ENCODE results near the gene RETN. TPM values are rescaled to one million over a fixed set of nuclear protein-coding genes. Genes with fewer than 3 reads are reported as not detected.
A peak's percentile ranks its signal among the peaks of the same experiment; 100 is the strongest.

Gene RETN
- total RNA-seq, 6 experiments from 2014 or later = not detected

DNA sequence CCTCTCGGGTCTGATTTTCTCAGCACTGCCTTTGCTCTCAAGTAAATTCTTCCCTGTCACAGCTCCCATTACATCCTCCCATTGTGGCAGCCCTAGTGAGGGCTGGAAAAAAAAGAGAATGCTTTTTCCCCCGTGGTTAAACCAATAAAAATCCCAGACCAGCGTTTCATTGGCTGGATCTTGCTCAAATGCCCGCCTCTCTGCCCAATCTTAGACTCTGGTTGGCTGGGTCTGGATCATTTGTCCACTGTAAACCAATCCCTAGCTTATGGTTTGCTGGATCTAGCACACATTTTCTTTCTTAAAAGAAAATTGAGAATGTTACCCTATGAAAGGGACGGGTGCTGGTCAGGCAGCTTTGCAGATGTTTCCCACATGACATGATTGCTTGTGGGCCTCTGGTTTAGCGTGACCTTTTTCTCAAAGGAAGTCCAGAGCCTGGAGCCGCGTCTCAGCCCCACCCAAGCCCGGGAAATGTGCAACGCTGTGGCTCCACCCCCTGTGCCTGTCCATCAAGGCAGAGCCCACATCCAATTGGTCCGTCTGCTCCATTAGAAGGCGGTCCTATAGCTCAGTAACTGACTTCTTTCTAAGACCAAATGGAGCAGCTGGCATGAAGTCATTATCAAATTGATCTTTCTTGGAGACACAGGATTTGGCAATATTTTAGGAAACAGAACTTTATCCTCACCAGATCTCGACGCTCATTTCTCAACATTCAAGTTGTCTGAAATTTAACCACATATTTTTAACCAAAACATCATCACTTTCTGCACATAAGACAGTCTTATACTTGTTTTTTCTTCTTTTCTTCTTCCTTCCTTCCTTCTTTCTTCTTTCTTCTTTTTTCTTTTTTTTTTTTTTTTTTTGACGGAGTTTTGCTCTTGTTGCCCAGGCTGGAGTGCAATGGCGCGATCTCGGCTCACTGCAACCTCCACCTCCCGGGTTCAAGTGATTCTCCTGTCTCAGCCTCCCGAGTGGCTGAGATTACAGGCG, 5.5 kb downstream of the RETN start:
- H3K4me1 Mint-ChIP-seq (ENCODE audit: low read depth) = peaks cover 10% of the 10 kb centered on the region
- peaks cover 22% of the 10 kb centered on the region for H3K27me3 Mint-ChIP-seq (ENCODE audit: insufficient read depth)
- H3K27ac Mint-ChIP-seq = no peak overlapping the region
- TF ChIP-seq, protein P1, sequence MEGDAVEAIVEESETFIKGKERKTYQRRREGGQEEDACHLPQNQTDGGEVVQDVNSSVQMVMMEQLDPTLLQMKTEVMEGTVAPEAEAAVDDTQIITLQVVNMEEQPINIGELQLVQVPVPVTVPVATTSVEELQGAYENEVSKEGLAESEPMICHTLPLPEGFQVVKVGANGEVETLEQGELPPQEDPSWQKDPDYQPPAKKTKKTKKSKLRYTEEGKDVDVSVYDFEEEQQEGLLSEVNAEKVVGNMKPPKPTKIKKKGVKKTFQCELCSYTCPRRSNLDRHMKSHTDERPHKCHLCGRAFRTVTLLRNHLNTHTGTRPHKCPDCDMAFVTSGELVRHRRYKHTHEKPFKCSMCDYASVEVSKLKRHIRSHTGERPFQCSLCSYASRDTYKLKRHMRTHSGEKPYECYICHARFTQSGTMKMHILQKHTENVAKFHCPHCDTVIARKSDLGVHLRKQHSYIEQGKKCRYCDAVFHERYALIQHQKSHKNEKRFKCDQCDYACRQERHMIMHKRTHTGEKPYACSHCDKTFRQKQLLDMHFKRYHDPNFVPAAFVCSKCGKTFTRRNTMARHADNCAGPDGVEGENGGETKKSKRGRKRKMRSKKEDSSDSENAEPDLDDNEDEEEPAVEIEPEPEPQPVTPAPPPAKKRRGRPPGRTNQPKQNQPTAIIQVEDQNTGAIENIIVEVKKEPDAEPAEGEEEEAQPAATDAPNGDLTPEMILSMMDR (IDR thresholded peaks at IDR 0.05) = no peak
- H3K9me3 Mint-ChIP-seq = peaks cover 10% of the 10 kb centered on the region
- peak; percentile 41 for DNase-seq
- H3K36me3 Mint-ChIP-seq (ENCODE audit: low read depth) = peaks cover 7% of the 10 kb centered on the region
- H3K4me3 Mint-ChIP-seq = no peak overlapping the region; the same call in 1 of the 2 replicates

DNA sequence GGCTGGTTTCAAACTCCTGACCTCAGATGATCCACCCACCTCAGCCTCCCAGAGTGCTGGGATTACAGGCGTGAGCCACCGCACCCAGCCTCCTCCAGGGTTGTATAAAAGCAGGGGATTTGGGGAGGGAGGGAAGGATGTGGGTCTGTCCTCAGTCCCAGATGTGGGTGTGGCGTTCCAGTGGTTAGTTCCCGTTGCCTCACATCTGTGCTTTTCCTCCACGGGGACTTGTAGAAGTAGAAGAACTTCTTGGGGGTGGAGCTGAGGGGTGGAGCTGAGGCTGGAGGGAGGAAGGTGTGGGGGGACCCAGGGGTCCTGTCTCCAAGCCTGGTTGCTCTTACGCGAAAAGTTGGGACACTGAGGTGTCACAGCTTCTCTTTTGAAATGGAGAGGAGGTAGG, 7.5 kb downstream of the RETN start:
- Mint-ChIP-seq H3K27me3 (ENCODE audit: insufficient read depth) (peaks cover 13% of the 10 kb centered on the region), H3K36me3 (ENCODE audit: low read depth) (peaks cover 7% of the 10 kb centered on the region), H3K4me1 (ENCODE audit: low read depth) (peaks cover 14% of the 10 kb centered on the region), H3K9me3 (peaks cover 10% of the 10 kb centered on the region), H3K27ac (no peak overlapping the region), H3K4me3 (no peak overlapping the region)
- TF ChIP-seq, protein P1 (IDR thresholded peaks at IDR 0.05) = no peak
- DNase-seq = no peak

DNA sequence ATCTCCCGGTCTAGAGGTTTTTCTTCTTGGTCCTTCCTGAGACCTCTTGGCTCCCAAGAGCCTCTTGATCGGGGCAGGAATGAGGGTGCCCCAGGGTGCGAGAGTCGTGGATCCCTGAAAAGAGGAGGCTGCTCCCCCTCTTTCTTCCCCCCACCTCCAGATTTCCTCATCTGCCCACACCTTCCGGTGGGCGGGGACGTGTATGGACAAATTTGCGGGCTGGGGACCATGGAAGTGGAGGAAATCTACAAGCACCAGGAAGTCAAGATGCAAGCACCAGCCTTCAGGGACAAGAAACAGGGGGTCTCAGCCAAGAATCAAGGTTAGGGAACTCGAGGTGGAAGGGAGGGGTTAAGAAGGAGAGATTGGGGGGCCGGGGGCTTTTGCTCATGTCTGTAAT, 8.0 kb downstream of the RETN start, which contains the start of gene MCEMP1:
MCEMP1 (plus strand) TSS at position 237 of the 400 bp plus-strand sequence; CDS start at position 268, 31 bp downstream.
- Mint-ChIP-seq H3K27ac (no peak within 1 kb of the TSS), H3K9me3 (peaks cover 10% of the 10 kb centered on the region), H3K4me3 (no peak within 1 kb of the TSS), H3K27me3 (ENCODE audit: insufficient read depth) (peaks cover 13% of the 10 kb centered on the region), H3K36me3 (ENCODE audit: low read depth) (peaks cover 7% of the 10 kb centered on the region), H3K4me1 (ENCODE audit: low read depth) (peaks cover 14% of the 10 kb centered on the region)
- no peak for DNase-seq
- TF ChIP-seq, protein P1 (IDR thresholded peaks at IDR 0.05) = no peak

DNA sequence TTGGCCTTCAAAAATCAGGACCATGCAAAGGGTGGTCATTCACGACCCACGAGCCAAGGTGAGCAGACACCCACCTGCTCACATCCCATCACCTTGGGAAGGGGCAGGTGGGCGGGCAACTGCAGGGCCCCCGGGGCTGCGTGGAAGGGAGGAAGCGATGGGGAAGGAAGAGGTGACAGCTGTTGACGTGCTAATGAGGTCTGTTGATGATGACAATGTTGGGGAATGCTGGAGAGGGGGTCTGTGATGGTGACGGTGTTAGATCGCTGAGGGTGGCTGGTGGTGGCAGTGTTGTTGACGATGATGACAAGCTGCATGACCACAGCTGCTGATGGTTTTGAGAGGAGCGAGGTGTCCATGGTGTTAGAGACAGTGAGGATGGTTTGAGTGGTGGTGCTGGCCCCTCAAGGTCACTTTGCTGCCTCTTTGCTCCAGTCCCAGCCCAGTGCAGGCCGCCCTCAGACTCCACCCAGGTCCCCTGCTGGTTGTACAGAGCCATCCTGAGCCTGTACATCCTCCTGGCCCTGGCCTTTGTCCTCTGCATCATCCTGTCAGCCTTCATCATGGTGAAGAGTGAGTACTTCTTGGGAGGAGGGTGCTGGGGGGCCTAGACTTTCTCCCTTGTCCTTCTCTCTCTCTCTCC, 8.9 kb downstream of the RETN start:
- Mint-ChIP-seq H3K36me3 (ENCODE audit: low read depth) (peaks cover 11% of the 10 kb centered on the region), H3K27me3 (ENCODE audit: insufficient read depth) (peaks cover 15% of the 10 kb centered on the region), H3K9me3 (peaks cover 10% of the 10 kb centered on the region), H3K27ac (no peak overlapping the region), H3K4me1 (ENCODE audit: low read depth) (peaks cover 14% of the 10 kb centered on the region), H3K4me3 (no peak overlapping the region)
- TF ChIP-seq, protein P1 (IDR thresholded peaks at IDR 0.05) = no peak
- no peak for DNase-seq

DNA sequence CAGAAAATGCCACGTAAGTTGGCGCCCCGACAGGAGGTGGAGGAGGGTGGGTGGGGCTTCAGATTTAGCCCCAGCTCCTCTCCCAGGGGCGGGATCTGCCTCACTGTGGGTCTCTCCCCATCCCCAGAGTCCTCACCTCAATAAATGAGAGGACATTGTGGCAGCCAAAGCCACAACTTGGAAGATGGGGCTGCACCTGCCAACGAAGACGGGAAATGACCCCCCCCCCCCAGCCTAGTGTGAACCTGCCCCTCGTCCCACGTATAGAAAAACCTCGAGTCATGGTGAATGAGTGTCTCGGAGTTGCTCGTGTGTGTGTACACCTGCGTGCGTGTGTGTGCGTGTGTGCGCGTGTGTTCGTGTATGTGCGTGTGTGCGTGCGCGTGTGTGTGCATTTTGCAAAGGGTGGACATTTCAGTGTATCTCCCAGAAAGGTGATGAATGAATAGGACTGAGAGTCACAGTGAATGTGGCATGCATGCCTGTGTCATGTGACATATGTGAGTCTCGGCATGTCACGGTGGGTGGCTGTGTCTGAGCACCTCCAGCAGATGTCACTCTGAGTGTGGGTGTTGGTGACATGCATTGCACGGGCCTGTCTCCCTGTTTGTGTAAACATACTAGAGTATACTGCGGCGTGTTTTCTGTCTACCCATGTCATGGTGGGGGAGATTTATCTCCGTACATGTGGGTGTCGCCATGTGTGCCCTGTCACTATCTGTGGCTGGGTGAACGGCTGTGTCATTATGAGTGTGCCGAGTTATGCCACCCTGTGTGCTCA, 10.3 kb downstream of the RETN start:
- DNase-seq = no peak
- Mint-ChIP-seq H3K4me3 (no peak overlapping the region), H3K4me1 (ENCODE audit: low read depth) (peaks cover 12% of the 10 kb centered on the region), H3K27ac (no peak overlapping the region), H3K9me3 (peaks cover 5% of the 10 kb centered on the region), H3K36me3 (ENCODE audit: low read depth) (peaks cover 8% of the 10 kb centered on the region), H3K27me3 (ENCODE audit: insufficient read depth) (peaks cover 15% of the 10 kb centered on the region)
- TF ChIP-seq, protein P1 (IDR thresholded peaks at IDR 0.05) = no peak

Measured in HFFc6 (cell line).